GM12878 (cell line): ENCODE results near the gene OSBPL2. TPM values are rescaled to one million over a fixed set of nuclear protein-coding genes. Genes with fewer than 3 reads are reported as not detected.

Experiments used
- ATF2 ChIP-seq: IDR thresholded peaks from 2 replicates; pipeline ENCODE4 v1.6.1; 2012; ENCODE audit warnings: low read length, inconsistent platforms
- CHD2 ChIP-seq: IDR thresholded peaks from 2 replicates; pipeline ENCODE4 v1.6.1; 2011; ENCODE audit warnings: low read depth, low read length, improper control_type of control experiment, borderline replicate concordance
- E2F4 ChIP-seq: IDR thresholded peaks from 2 replicates; pipeline ENCODE4 v1.6.1; 2012; ENCODE audit warnings: low read depth, low read length, improper control_type of control experiment
- EZH2 ChIP-seq: IDR thresholded peaks from 2 replicates; pipeline ENCODE4 v1.6.1; 2012; ENCODE audit warnings: low read depth, mild to moderate bottlenecking, control low read depth, inconsistent platforms, low read length, borderline replicate concordance; ENCODE audit not compliant: control insufficient read depth
- MLLT1 ChIP-seq: fragments of 450-650 bp; IDR thresholded peaks from 2 replicates; pipeline ENCODE4 v1.6.1; 2016; ENCODE audit warnings: mild to moderate bottlenecking
- NFXL1 ChIP-seq: fragments of 450-650 bp; IDR thresholded peaks from 2 replicates; pipeline ENCODE4 v1.6.1; 2017; ENCODE audit warnings: antibody characterized with exemption, mild to moderate bottlenecking, borderline replicate concordance
- NR2C2 ChIP-seq: IDR thresholded peaks from 2 replicates; pipeline ENCODE4 v1.6.1; 2011; ENCODE audit warnings: borderline replicate concordance, low read depth; ENCODE audit not compliant: control insufficient read depth, insufficient read length
- PAX8 ChIP-seq: fragments of 450-650 bp; IDR thresholded peaks from 2 replicates; pipeline ENCODE4 v1.6.1; 2017; ENCODE audit warnings: mild to moderate bottlenecking, moderate library complexity
- PBX3 ChIP-seq: IDR thresholded peaks from 2 replicates; pipeline ENCODE4 v1.6.1; 2011; ENCODE audit warnings: mild to moderate bottlenecking, low read depth, low read length, moderate library complexity; ENCODE audit not compliant: insufficient replicate concordance
- YBX1 ChIP-seq: fragments of 450-650 bp; IDR thresholded peaks from 2 replicates; pipeline ENCODE4 v1.6.1; 2016; ENCODE audit warnings: antibody characterized with exemption
- polyA plus RNA-seq, 11 experiments: library from polyadenylated mRNA; depleted of rRNA in 4 of 11; unstranded in 6 of 11; stranded (reverse) in 5 of 11; fragments of >200 nt; fragmentation: Nextera tagmentation in 4 of 11; fragmentation: Illumina TruSeq in 1 of 11; extraction: Ambion mirVana in 4 of 11; extraction: Trizol in 1 of 11; gene quantifications; 1 replicate in 1 of 11; 2 replicates in 10 of 11; pipeline versions ENCODE4 v1.2.1 to v1.2.3, GENCODE V29; 2011 to 2016; ENCODE audit warnings: inconsistent platforms in 2 of 11, missing spikeins in 2 of 11, low read depth in 1 of 11
- total RNA-seq, 4 experiments: library from RNA; depleted of rRNA in 3 of 4; stranded (reverse); fragments of >200 nt in 3 of 4; fragmentation: Illumina TruSeq in 1 of 4; extraction: Trizol in 1 of 4; gene quantifications; 2 replicates each; pipeline versions ENCODE4 v1.2.1 to v1.2.3, GENCODE V29; 2013 to 2021

Gene OSBPL2
- total and polyA plus RNA-seq, 10 of the 15 experiments (the other 5 are each of a cell fraction or from before 2014, with no cell fraction given), result 2.8 to 22.3 (median 14.7) TPM

GRCh38 chr20:62293946-62294345, 55.6 kb downstream of the OSBPL2 start (continued):
- no peak for TF ChIP-seq PBX3
- no peak for TF ChIP-seq MLLT1
- TF ChIP-seq NR2C2, result no peak
- TF ChIP-seq CHD2, result no peak
- TF ChIP-seq NFXL1, result no peak
- no peak for TF ChIP-seq ATF2
- no peak for TF ChIP-seq PAX8
- no peak for TF ChIP-seq E2F4
- TF ChIP-seq EZH2, result no peak
- no peak for TF ChIP-seq YBX1
